Measurements from ENCODE around the gene TMEM72.

TMEM72 gene

GRCh38 chr10:44971434-44971833 lies 60.3 kb downstream of the TMEM72 start:
- no peaks in the 10 kb centered on the region for H3K27me3 ChIP-seq (replicated peaks in 2 of 5; ENCODE audit: control insufficient read depth in 4 of 5, insufficient read depth in 5 of 5, low read length in 4 of 5)
- 98% methylated on average over 6 of the region's 11 CpGs for WGBS (ENCODE audit: insufficient coverage)
- CTCF ChIA-PET = no interaction called here
- DNase-seq = no peak
- peaks cover 0 to 6% (median 0%) of the 10 kb centered on the region in 4 experiments for H3K36me3 ChIP-seq (ENCODE audit: control insufficient read depth in 4 of 4, insufficient read depth in 4 of 4, low read length in 3 of 4)
- H3K4me3 ChIP-seq (ENCODE audit: control insufficient read depth in 1 of 7, extremely low read depth in 1 of 7, insufficient read depth in 4 of 7, low read depth in 2 of 7, low read length in 6 of 7) = no peak overlapping the region
- peaks cover 25 to 62% (median 57%) of the 10 kb centered on the region in 4 experiments for H3K4me1 ChIP-seq (ENCODE audit: control extremely low read depth in 1 of 4, control insufficient read depth in 4 of 4, insufficient read depth in 4 of 4, low read length in 3 of 4)
- POLR2A ChIA-PET = no interaction called here
- no peak overlapping the region for H3K27ac ChIP-seq (ENCODE audit: insufficient read depth in 1 of 2, low read depth in 1 of 2, low read length in 2 of 2, poor library complexity in 1 of 2, severe bottlenecking in 2 of 2)
- no peaks in the 10 kb centered on the region for H3K9me3 ChIP-seq (ENCODE audit: control extremely low read depth in 1 of 5, control insufficient read depth in 4 of 5, insufficient read depth in 2 of 5, low read depth in 1 of 5, low read length in 4 of 5)

GRCh38 chr10:44971935-44972757 lies 61.0 kb downstream of the TMEM72 start:
- POLR2A ChIA-PET = no interaction called here
- WGBS (ENCODE audit: insufficient coverage) = 98% methylated on average over 10 of the region's 12 CpGs
- CTCF ChIA-PET = interaction anchor here (1.2 to 2.6 kb wide), 4 partner anchors 8 to 107 kb away, joined by 3 to 24 read pairs (median 12); no protein-coding TSS in a partner anchor
- DNase-seq = no peak
- Histone ChIP-seq H3K27me3 (replicated peaks in 2 of 5; ENCODE audit: control insufficient read depth in 4 of 5, insufficient read depth in 5 of 5, low read length in 4 of 5) (no peaks in the 10 kb centered on the region), H3K4me3 (ENCODE audit: control insufficient read depth in 1 of 7, extremely low read depth in 1 of 7, insufficient read depth in 4 of 7, low read depth in 2 of 7, low read length in 6 of 7) (no peak overlapping the region), H3K4me1 (ENCODE audit: control extremely low read depth in 1 of 4, control insufficient read depth in 4 of 4, insufficient read depth in 4 of 4, low read length in 3 of 4) (peaks cover 25 to 63% (median 61%) of the 10 kb centered on the region in 4 experiments), H3K9me3 (ENCODE audit: control extremely low read depth in 1 of 5, control insufficient read depth in 4 of 5, insufficient read depth in 2 of 5, low read depth in 1 of 5, low read length in 4 of 5) (no peaks in the 10 kb centered on the region), H3K36me3 (ENCODE audit: control insufficient read depth in 4 of 4, insufficient read depth in 4 of 4, low read length in 3 of 4) (peaks cover 0 to 12% (median 0%) of the 10 kb centered on the region in 4 experiments), H3K27ac (ENCODE audit: insufficient read depth in 1 of 2, low read depth in 1 of 2, low read length in 2 of 2, poor library complexity in 1 of 2, severe bottlenecking in 2 of 2) (no peak overlapping the region)

GRCh38 chr10:44972874-44973306 lies 61.8 kb downstream of the TMEM72 start:
- ChIA-PET CTCF (interaction anchor here (0.8 to 2.6 kb wide), 8 partner anchors 9 to 108 kb away, joined by 3 to 24 read pairs (median 4); no protein-coding TSS in a partner anchor), POLR2A (interaction anchor here (0.8 kb wide), 1 partner anchor 13 kb away, joined by 3 read pairs; no protein-coding TSS in a partner anchor)
- no peaks in the 10 kb centered on the region for H3K27me3 ChIP-seq (replicated peaks in 2 of 5; ENCODE audit: control insufficient read depth in 4 of 5, insufficient read depth in 5 of 5, low read length in 4 of 5)
- H3K4me1 ChIP-seq (ENCODE audit: control extremely low read depth in 1 of 4, control insufficient read depth in 4 of 4, insufficient read depth in 4 of 4, low read length in 3 of 4) = peaks cover 19 to 63% (median 61%) of the 10 kb centered on the region in 4 experiments
- H3K27ac ChIP-seq (ENCODE audit: insufficient read depth in 1 of 2, low read depth in 1 of 2, low read length in 2 of 2, poor library complexity in 1 of 2, severe bottlenecking in 2 of 2) = no peak overlapping the region
- peaks cover 0 to 19% (median 0%) of the 10 kb centered on the region in 4 experiments for H3K36me3 ChIP-seq (ENCODE audit: control insufficient read depth in 4 of 4, insufficient read depth in 4 of 4, low read length in 3 of 4)
- 100% methylated on average over 4 of the region's 6 CpGs for WGBS (ENCODE audit: insufficient coverage)
- no peaks in the 10 kb centered on the region for H3K9me3 ChIP-seq (ENCODE audit: control extremely low read depth in 1 of 5, control insufficient read depth in 4 of 5, insufficient read depth in 2 of 5, low read depth in 1 of 5, low read length in 4 of 5)
- no peak for DNase-seq
- H3K4me3 ChIP-seq (ENCODE audit: control insufficient read depth in 1 of 7, extremely low read depth in 1 of 7, insufficient read depth in 4 of 7, low read depth in 2 of 7, low read length in 6 of 7) = no peak overlapping the region

- Histone ChIP-seq H3K9me3 (ENCODE audit: control extremely low read depth in 1 of 5, control insufficient read depth in 4 of 5, insufficient read depth in 2 of 5, low read depth in 1 of 5, low read length in 4 of 5) (no peaks in the 10 kb centered on the region), H3K36me3 (ENCODE audit: control insufficient read depth in 4 of 4, insufficient read depth in 4 of 4, low read length in 3 of 4) (peaks cover 0 to 19% (median 0%) of the 10 kb centered on the region in 4 experiments), H3K27me3 (replicated peaks in 2 of 5; ENCODE audit: control insufficient read depth in 4 of 5, insufficient read depth in 5 of 5, low read length in 4 of 5) (no peaks in the 10 kb centered on the region), H3K27ac (ENCODE audit: insufficient read depth in 1 of 2, low read depth in 1 of 2, low read length in 2 of 2, poor library complexity in 1 of 2, severe bottlenecking in 2 of 2) (no peak overlapping the region), H3K4me1 (ENCODE audit: control extremely low read depth in 1 of 4, control insufficient read depth in 4 of 4, insufficient read depth in 4 of 4, low read length in 3 of 4) (peaks cover 13 to 63% (median 59%) of the 10 kb centered on the region in 4 experiments), H3K4me3 (ENCODE audit: control insufficient read depth in 1 of 7, extremely low read depth in 1 of 7, insufficient read depth in 4 of 7, low read depth in 2 of 7, low read length in 6 of 7) (peak overlapping the region in 1 of 7 experiments; percentile 73)
- ChIA-PET CTCF (interaction anchor here (0.8 to 2.6 kb wide), 10 partner anchors 9 to 108 kb away, joined by 3 to 24 read pairs (median 4); no protein-coding TSS in a partner anchor), POLR2A (interaction anchor here (0.8 kb wide), 1 partner anchor 13 kb away, joined by 3 read pairs; no protein-coding TSS in a partner anchor)
- peak in 2 of 3 donors; percentile 28 to 35 for DNase-seq
- WGBS (ENCODE audit: insufficient coverage) = 55% methylated on average over 15 of the region's 18 CpGs
These were observed 62.4 kb downstream of the TMEM72 start for GRCh38 chr10:44973323-44974081.

- H3K36me3 ChIP-seq (ENCODE audit: control insufficient read depth in 4 of 4, insufficient read depth in 4 of 4, low read length in 3 of 4) = peaks cover 0 to 19% (median 0%) of the 10 kb centered on the region in 4 experiments
- H3K9me3 ChIP-seq (ENCODE audit: control extremely low read depth in 1 of 5, control insufficient read depth in 4 of 5, insufficient read depth in 2 of 5, low read depth in 1 of 5, low read length in 4 of 5) = no peaks in the 10 kb centered on the region
- H3K4me1 ChIP-seq (ENCODE audit: control extremely low read depth in 1 of 4, control insufficient read depth in 4 of 4, insufficient read depth in 4 of 4, low read length in 3 of 4) = peaks cover 8 to 63% (median 59%) of the 10 kb centered on the region in 4 experiments
- H3K27ac ChIP-seq (ENCODE audit: insufficient read depth in 1 of 2, low read depth in 1 of 2, low read length in 2 of 2, poor library complexity in 1 of 2, severe bottlenecking in 2 of 2) = no peak overlapping the region
- ChIA-PET CTCF (interaction anchor here (0.8 to 2.6 kb wide), 5 partner anchors 10 to 43 kb away, joined by 3 to 24 read pairs (median 4); no protein-coding TSS in a partner anchor), POLR2A (no interaction called here)
- 56% methylated on average over 3 of the region's 7 CpGs for WGBS (ENCODE audit: insufficient coverage)
- peak overlapping the region in 4 of 7 experiments; percentile 49 to 73 (median 64) for H3K4me3 ChIP-seq (ENCODE audit: control insufficient read depth in 1 of 7, extremely low read depth in 1 of 7, insufficient read depth in 4 of 7, low read depth in 2 of 7, low read length in 6 of 7)
- no peaks in the 10 kb centered on the region for H3K27me3 ChIP-seq (replicated peaks in 2 of 5; ENCODE audit: control insufficient read depth in 4 of 5, insufficient read depth in 5 of 5, low read length in 4 of 5)
- DNase-seq = no peak
These were observed 63.0 kb downstream of the TMEM72 start for GRCh38 chr10:44974082-44974627.

GRCh38 chr10:44974628-44975430 lies 63.7 kb downstream of the TMEM72 start:
- no peaks in the 10 kb centered on the region for H3K9me3 ChIP-seq (ENCODE audit: control extremely low read depth in 1 of 5, control insufficient read depth in 4 of 5, insufficient read depth in 2 of 5, low read depth in 1 of 5, low read length in 4 of 5)
- peaks cover 4 to 67% (median 61%) of the 10 kb centered on the region in 4 experiments for H3K4me1 ChIP-seq (ENCODE audit: control extremely low read depth in 1 of 4, control insufficient read depth in 4 of 4, insufficient read depth in 4 of 4, low read length in 3 of 4)
- H3K4me3 ChIP-seq (ENCODE audit: control insufficient read depth in 1 of 7, extremely low read depth in 1 of 7, insufficient read depth in 4 of 7, low read depth in 2 of 7, low read length in 6 of 7) = peak overlapping the region in 5 of 7 experiments; percentile 49 to 73 (median 59)
- ChIA-PET POLR2A (interaction anchor here (1.2 kb wide), 1 partner anchor 37 kb away, joined by 3 read pairs; no protein-coding TSS in a partner anchor), CTCF (interaction anchor here (0.8 to 2.6 kb wide), 12 partner anchors 8 to 42 kb away, joined by 3 to 29 read pairs (median 8); no protein-coding TSS in a partner anchor)
- H3K36me3 ChIP-seq (ENCODE audit: control insufficient read depth in 4 of 4, insufficient read depth in 4 of 4, low read length in 3 of 4) = peaks cover 0 to 19% (median 0%) of the 10 kb centered on the region in 4 experiments
- WGBS (ENCODE audit: insufficient coverage) = 8% methylated on average over 20 of the region's 46 CpGs
- peak in 2 of 3 donors; percentile 61 to 62 for DNase-seq
- H3K27ac ChIP-seq (ENCODE audit: insufficient read depth in 1 of 2, low read depth in 1 of 2, low read length in 2 of 2, poor library complexity in 1 of 2, severe bottlenecking in 2 of 2) = no peak overlapping the region
- no peaks in the 10 kb centered on the region for H3K27me3 ChIP-seq (replicated peaks in 2 of 5; ENCODE audit: control insufficient read depth in 4 of 5, insufficient read depth in 5 of 5, low read length in 4 of 5)
